Neural crest cell (in vitro differentiated cells): ENCODE results near the gene RNH1. TPM values are rescaled to one million over a fixed set of nuclear protein-coding genes. Genes with fewer than 3 reads are reported as not detected.

ENCODE experiments used
- DNase-seq: peaks from one replicate; pipeline ENCODE4 v3.0.0; 2021; ENCODE audit warnings: low read depth, mixed read lengths, low spot score
- H3K27ac Mint-ChIP-seq: one replicate; pipeline ENCODE4 v1.8.0; 2021; ENCODE audit warnings: mild to moderate bottlenecking, mixed read lengths; ENCODE audit not compliant: unreplicated experiment
- H3K27me3 Mint-ChIP-seq: 2 replicates; pipeline ENCODE4 v1.8.0; 2021; ENCODE audit warnings: low read depth, mild to moderate bottlenecking, mixed read lengths
- H3K36me3 Mint-ChIP-seq: 2 replicates; pipeline ENCODE4 v1.8.0; 2021; ENCODE audit warnings: low read depth, mild to moderate bottlenecking, mixed read lengths
- H3K4me1 Mint-ChIP-seq: 2 replicates; pipeline ENCODE4 v1.8.0; 2021; ENCODE audit warnings: mixed read lengths
- H3K4me3 Mint-ChIP-seq: one replicate; pipeline ENCODE4 v1.8.0; 2021; ENCODE audit warnings: mild to moderate bottlenecking, mixed read lengths
- H3K9me3 Mint-ChIP-seq: 2 replicates; pipeline ENCODE4 v1.8.0; 2021; ENCODE audit warnings: mixed read lengths
- CTCF ChIP-seq: fragments of 200-600 bp; sonication (generic); conservative IDR thresholded peaks from 2 replicates; pipeline ENCODE4 v1.5.0; 2021; ENCODE audit warnings: antibody characterized with exemption, mild to moderate bottlenecking
- total RNA-seq: library from RNA; stranded (reverse); gene quantifications from 2 replicates; pipeline ENCODE4 v1.2.1, GENCODE V29; 2021

RNH1 gene
- total RNA-seq, 1 donor from 2014 or later: 71.1 TPM

- Mint-ChIP-seq H3K36me3 (no peaks in the 10 kb centered on the region), H3K4me3 (peak within 1 kb of the TSS; percentile 92), H3K9me3 (no peaks in the 10 kb centered on the region), H3K27me3 (peaks cover 14% of the 10 kb centered on the region), H3K27ac (no peak within 1 kb of the TSS), H3K4me1 (peaks cover 4% of the 10 kb centered on the region)
- TF ChIP-seq CTCF: no peak
- peak; percentile 90 for DNase-seq
Observed at GRCh38 chr11:535519-536454, 28.7 kb upstream of the RNH1 start, which contains the start of gene HRAS. HRAS (minus strand) TSS chr11:535576.

- DNase-seq: no peak
- H3K4me3 Mint-ChIP-seq: no peak overlapping the region
- no peak overlapping the region for H3K27ac Mint-ChIP-seq
- peaks cover 4% of the 10 kb centered on the region for H3K4me1 Mint-ChIP-seq
- no peaks in the 10 kb centered on the region for H3K36me3 Mint-ChIP-seq
- TF ChIP-seq CTCF: no peak
- no peaks in the 10 kb centered on the region for H3K9me3 Mint-ChIP-seq
- H3K27me3 Mint-ChIP-seq: peaks cover 14% of the 10 kb centered on the region
Observed at GRCh38 chr11:535210-535518, 28.1 kb upstream of the RNH1 start.

GRCh38 chr11:534396-535209 lies 27.6 kb upstream of the RNH1 start:
- Mint-ChIP-seq H3K4me3 (peak overlapping the region; percentile 72), H3K9me3 (no peaks in the 10 kb centered on the region), H3K27ac (no peak overlapping the region), H3K27me3 (peaks cover 14% of the 10 kb centered on the region), H3K4me1 (peaks cover 4% of the 10 kb centered on the region), H3K36me3 (no peaks in the 10 kb centered on the region)
- DNase-seq: no peak
- no peak for TF ChIP-seq CTCF

GRCh38 chr11:533586-534395 lies 26.7 kb upstream of the RNH1 start:
- Mint-ChIP-seq H3K4me3 (peak overlapping the region; percentile 38), H3K4me1 (peaks cover 4% of the 10 kb centered on the region), H3K9me3 (no peaks in the 10 kb centered on the region), H3K27me3 (peaks cover 14% of the 10 kb centered on the region), H3K36me3 (no peaks in the 10 kb centered on the region), H3K27ac (no peak overlapping the region)
- DNase-seq: no peak
- TF ChIP-seq CTCF: no peak

- Mint-ChIP-seq H3K4me3 (no peak overlapping the region), H3K27me3 (peaks cover 10% of the 10 kb centered on the region)
- no peak for TF ChIP-seq CTCF
Observed at GRCh38 chr11:532986-533585, 26.0 kb upstream of the RNH1 start.

More at GRCh38 chr11:532986-533585, 26.0 kb upstream of the RNH1 start:
- no peak for DNase-seq
- no peaks in the 10 kb centered on the region for H3K36me3 Mint-ChIP-seq
- no peak overlapping the region for H3K27ac Mint-ChIP-seq
- H3K4me1 Mint-ChIP-seq: peaks cover 4% of the 10 kb centered on the region
- H3K9me3 Mint-ChIP-seq: no peaks in the 10 kb centered on the region
